ENCODE data around the gene FSHR. TPM values are rescaled to one million over a fixed set of nuclear protein-coding genes. Genes with fewer than 3 reads are reported as not detected.

The FSHR gene
- total RNA-seq, 1 donor from 2014 or later, result not detected

- DNase-seq (ENCODE audit: extremely low read depth, low read depth, low spot score), result no peak
Measured at GRCh38 chr2:48968011-48968410, 186.3 kb downstream of the FSHR start.

GRCh38 chr2:48965204-48965603 is 189.1 kb downstream of the FSHR start:
- DNase-seq (ENCODE audit: extremely low read depth, low read depth, low spot score), result no peak

- DNase-seq (ENCODE audit: extremely low read depth, low read depth, low spot score), result no peak
Measured at GRCh38 chr2:48961009-48961408, 193.3 kb downstream of the FSHR start.

- DNase-seq (ENCODE audit: extremely low read depth, low read depth, low spot score), result no peak
Measured at GRCh38 chr2:48954935-48955334, 199.4 kb downstream of the FSHR start.

- no peak for DNase-seq (ENCODE audit: extremely low read depth, low read depth, low spot score)
Measured at GRCh38 chr2:48954311-48954710, 200.0 kb downstream of the FSHR start.

GRCh38 chr2:48952614-48953013 is 201.7 kb downstream of the FSHR start:
- DNase-seq (ENCODE audit: extremely low read depth, low read depth, low spot score), result no peak

- no peak for DNase-seq (ENCODE audit: extremely low read depth, low read depth, low spot score)
Measured at GRCh38 chr2:48952143-48952542, 202.2 kb downstream of the FSHR start.

GRCh38 chr2:48948400-48949125 is 205.8 kb downstream of the FSHR start:
- no peak for DNase-seq (ENCODE audit: extremely low read depth, low read depth, low spot score)

GRCh38 chr2:48946449-48947048 is 207.8 kb downstream of the FSHR start:
- peak; percentile 9 for DNase-seq (ENCODE audit: extremely low read depth, low read depth, low spot score)

GRCh38 chr2:48944956-48945355 is 209.4 kb downstream of the FSHR start:
- DNase-seq (ENCODE audit: extremely low read depth, low read depth, low spot score), result no peak

- DNase-seq (ENCODE audit: extremely low read depth, low read depth, low spot score), result no peak
Measured at GRCh38 chr2:48943436-48943835, 210.9 kb downstream of the FSHR start.

- no peak for DNase-seq (ENCODE audit: extremely low read depth, low read depth, low spot score)
Measured at GRCh38 chr2:48941908-48942307, 212.4 kb downstream of the FSHR start.

GRCh38 chr2:48941456-48941855 is 212.9 kb downstream of the FSHR start:
- DNase-seq (ENCODE audit: extremely low read depth, low read depth, low spot score), result no peak

- no peak for DNase-seq (ENCODE audit: extremely low read depth, low read depth, low spot score)
Measured at GRCh38 chr2:48940606-48941005, 213.7 kb downstream of the FSHR start.

GRCh38 chr2:48939232-48939631 is 215.1 kb downstream of the FSHR start:
- no peak for DNase-seq (ENCODE audit: extremely low read depth, low read depth, low spot score)

- no peak for DNase-seq (ENCODE audit: extremely low read depth, low read depth, low spot score)
Measured at GRCh38 chr2:48938231-48938630, 216.1 kb downstream of the FSHR start.

GRCh38 chr2:48934807-48935206 is 219.5 kb downstream of the FSHR start:
- DNase-seq (ENCODE audit: extremely low read depth, low read depth, low spot score), result no peak

GRCh38 chr2:48933828-48934497 is 220.4 kb downstream of the FSHR start:
- DNase-seq (ENCODE audit: extremely low read depth, low read depth, low spot score), result no peak

- no peak for DNase-seq (ENCODE audit: extremely low read depth, low read depth, low spot score)
Measured at GRCh38 chr2:48932667-48933066, 221.6 kb downstream of the FSHR start.

- DNase-seq (ENCODE audit: extremely low read depth, low read depth, low spot score), result no peak
Measured at GRCh38 chr2:48929571-48930301, 224.6 kb downstream of the FSHR start.

GRCh38 chr2:48927355-48927754 is 227.0 kb downstream of the FSHR start:
- DNase-seq (ENCODE audit: extremely low read depth, low read depth, low spot score), result no peak
